Left ventricle myocardium inferior (tissue), 1 donor: ENCODE results near the gene GPC5. TPM values are rescaled to one million over a fixed set of nuclear protein-coding genes. Genes with fewer than 3 reads are reported as not detected.
"Not testable (repeated sequence)": the region's sequence is repeated elsewhere in the genome, so short reads cannot be mapped to it uniquely, and the experiment has no call there.

Experiments
- DNase-seq: peaks from one replicate; pipeline ENCODE4 v3.0.0-alpha.2; 2020
- H3K27ac ChIP-seq: fragments of 200-600 bp; replicated peaks from 2 replicates; pipeline ENCODE4 v1.8.0; 2021
- H3K27me3 ChIP-seq: fragments of 200-600 bp; 2 replicates; pipeline ENCODE4 v1.8.0; 2021; ENCODE audit warnings: low read depth
- H3K36me3 ChIP-seq: fragments of 200-600 bp; 2 replicates; pipeline ENCODE4 v1.8.0; 2021
- H3K4me1 ChIP-seq: fragments of 200-600 bp; 2 replicates; pipeline ENCODE4 v1.8.0; 2021
- H3K4me3 ChIP-seq: fragments of 200-600 bp; 2 replicates; pipeline ENCODE4 v1.8.0; 2021; ENCODE audit warnings: mild to moderate bottlenecking, moderate library complexity
- H3K9me3 ChIP-seq: fragments of 200-600 bp; replicated peaks from 2 replicates; pipeline ENCODE4 v1.8.0; 2021
- intact Hi-C: fragments of 100-400 bp; cut with micrococcal nuclease; formaldehyde crosslinking; loops from one replicate; pipeline ENCODE4 v1.11.0; 2022
- total RNA-seq: library from RNA; stranded (reverse); fragmentation: NEBNext Ultra II Directional; extraction: Animal tissue kit (Norgen Biotek cat#: 25700); gene quantifications from one replicate; pipeline ENCODE4 v1.2.1, GENCODE V29; 2021
- TF ChIP-seq, protein P1 (sequence below): fragments of 200-600 bp; IDR thresholded peaks from 2 replicates; pipeline ENCODE4 v1.8.0; 2021; ENCODE audit warnings: antibody characterized with exemption, mild to moderate bottlenecking, borderline replicate concordance
- donor health status: DM: no; HTN: yes; CAD: no; lungs with severe emphysema.

Gene GPC5
- total RNA-seq, 1 donor from 2014 or later = 1.5 TPM

DNA sequence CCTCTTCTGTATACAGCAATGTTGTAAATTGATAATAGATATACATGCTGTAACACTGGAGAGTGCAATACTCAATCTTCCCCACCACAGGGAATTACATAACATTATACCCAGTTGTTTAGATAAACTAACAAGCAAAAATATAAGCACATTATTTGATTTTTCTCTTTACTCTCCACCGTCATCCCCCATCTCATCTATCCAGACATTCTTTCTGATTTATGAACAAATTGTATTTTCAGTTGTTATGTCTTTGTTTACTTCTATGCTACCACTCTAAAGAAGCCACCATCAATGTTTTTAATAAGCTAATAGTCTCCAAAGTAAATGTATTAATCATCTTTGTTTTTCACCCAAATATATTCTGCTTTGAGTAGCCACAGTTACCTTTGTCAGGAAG is 1337.5 kb downstream of the GPC5 start:
- TF ChIP-seq, protein P1, sequence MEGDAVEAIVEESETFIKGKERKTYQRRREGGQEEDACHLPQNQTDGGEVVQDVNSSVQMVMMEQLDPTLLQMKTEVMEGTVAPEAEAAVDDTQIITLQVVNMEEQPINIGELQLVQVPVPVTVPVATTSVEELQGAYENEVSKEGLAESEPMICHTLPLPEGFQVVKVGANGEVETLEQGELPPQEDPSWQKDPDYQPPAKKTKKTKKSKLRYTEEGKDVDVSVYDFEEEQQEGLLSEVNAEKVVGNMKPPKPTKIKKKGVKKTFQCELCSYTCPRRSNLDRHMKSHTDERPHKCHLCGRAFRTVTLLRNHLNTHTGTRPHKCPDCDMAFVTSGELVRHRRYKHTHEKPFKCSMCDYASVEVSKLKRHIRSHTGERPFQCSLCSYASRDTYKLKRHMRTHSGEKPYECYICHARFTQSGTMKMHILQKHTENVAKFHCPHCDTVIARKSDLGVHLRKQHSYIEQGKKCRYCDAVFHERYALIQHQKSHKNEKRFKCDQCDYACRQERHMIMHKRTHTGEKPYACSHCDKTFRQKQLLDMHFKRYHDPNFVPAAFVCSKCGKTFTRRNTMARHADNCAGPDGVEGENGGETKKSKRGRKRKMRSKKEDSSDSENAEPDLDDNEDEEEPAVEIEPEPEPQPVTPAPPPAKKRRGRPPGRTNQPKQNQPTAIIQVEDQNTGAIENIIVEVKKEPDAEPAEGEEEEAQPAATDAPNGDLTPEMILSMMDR = no peak
- no peak for DNase-seq
- Histone ChIP-seq H3K9me3 (peaks cover 15% of the 10 kb centered on the region), H3K27me3 (no peaks in the 10 kb centered on the region), H3K27ac (no peak overlapping the region), H3K36me3 (no peaks in the 10 kb centered on the region), H3K4me1 (no peaks in the 10 kb centered on the region), H3K4me3 (no peak overlapping the region)
- intact Hi-C loops = no loop called here

DNA sequence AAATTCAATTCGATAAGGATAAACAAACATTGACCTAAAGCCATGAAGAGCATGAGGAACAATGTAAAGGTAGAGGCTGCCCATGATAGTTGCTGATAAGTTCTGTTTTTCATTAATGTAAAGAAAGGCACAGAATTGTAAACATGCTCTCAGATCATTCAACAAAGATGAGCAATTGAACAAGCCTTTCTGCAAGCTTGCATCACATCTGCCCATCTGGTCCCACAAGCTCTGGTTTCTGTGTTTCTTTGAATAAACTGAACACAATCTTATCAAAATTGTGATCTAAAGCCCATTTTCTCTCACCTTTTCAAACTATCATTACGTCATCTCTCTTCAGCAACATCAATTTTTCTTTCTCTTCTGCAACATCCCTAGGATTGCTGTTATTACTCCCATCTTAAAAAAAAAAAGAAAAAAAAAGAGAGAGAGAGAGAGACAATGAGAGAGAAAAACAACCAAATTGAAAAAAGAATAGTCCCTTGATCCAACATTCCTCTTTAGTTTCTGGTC is 1340.9 kb downstream of the GPC5 start:
- Histone ChIP-seq H3K36me3 (no peaks in the 10 kb centered on the region), H3K9me3 (peaks cover 15% of the 10 kb centered on the region), H3K4me1 (no peaks in the 10 kb centered on the region), H3K4me3 (no peak overlapping the region), H3K27ac (no peak overlapping the region), H3K27me3 (no peaks in the 10 kb centered on the region)
- TF ChIP-seq, protein P1 = no peak
- DNase-seq = no peak
- intact Hi-C loops = no loop called here

DNA sequence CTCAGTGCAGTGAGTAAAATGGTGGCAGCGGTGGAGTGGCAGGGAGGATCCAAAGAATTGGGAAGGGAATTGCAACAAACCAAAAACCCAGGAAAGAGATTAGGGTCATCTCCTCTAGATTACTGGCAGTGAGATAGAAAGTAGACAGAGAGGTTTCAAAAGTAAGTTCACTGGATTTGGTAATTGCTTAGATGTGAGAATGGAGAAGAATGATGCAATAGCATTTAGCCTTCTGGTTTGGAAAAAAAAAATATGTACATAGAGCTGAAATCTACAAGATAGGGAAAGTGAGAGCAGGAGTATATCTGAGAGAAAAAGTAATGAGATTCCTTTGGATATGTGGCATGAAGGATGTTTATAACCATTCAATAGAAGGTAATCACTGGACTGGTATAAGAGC is 1345.6 kb downstream of the GPC5 start:
- H3K9me3 ChIP-seq = no peaks in the 10 kb centered on the region
- intact Hi-C loops = no loop called here
- H3K27ac ChIP-seq = no peak overlapping the region
- DNase-seq = no peak
- no peaks in the 10 kb centered on the region for H3K27me3 ChIP-seq
- H3K4me1 ChIP-seq = no peaks in the 10 kb centered on the region
- TF ChIP-seq, protein P1 = no peak
- H3K4me3 ChIP-seq = no peak overlapping the region
- H3K36me3 ChIP-seq = no peaks in the 10 kb centered on the region

DNA sequence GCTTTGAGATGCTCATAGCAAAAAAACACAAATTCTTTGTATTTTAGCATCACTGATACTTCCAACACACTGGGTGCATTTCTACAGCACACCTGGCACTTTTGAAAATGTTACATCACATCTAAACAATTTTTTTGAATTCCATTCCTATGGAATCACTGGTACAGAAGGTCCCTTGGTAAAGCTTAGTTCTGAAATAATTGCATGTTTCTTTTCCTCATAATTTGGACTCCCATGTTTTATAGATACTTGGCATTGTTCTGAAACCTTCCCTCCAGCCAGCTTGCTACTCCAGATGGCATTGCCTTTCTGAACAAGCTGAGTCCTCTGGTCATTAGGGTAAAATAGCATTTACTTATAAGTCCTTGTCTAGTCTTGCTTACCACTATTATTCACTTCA is 1346.8 kb downstream of the GPC5 start:
- intact Hi-C loops = no loop called here

DNA sequence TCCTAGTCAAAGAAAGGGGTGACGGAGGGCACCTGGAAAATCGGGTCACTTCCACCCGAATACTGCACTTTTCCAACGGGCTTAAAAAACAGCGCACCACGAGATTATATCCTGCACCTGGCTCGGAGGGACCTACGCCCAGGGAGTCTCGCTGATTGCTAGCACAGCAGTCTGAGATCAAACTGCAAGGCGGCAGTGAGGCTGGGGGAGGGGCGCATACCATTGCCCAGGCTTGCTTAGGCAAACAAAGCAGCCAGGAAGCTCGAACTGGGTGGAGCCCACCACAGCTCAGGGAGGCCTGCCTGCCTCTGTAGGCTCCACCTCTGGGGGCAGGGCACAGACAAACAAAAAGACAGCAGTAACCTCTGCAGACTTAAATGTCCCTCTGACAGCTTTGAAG is 1354.3 kb downstream of the GPC5 start:
- intact Hi-C loops, H3K4me1 ChIP-seq, H3K4me3 ChIP-seq, H3K27me3 ChIP-seq, H3K36me3 ChIP-seq, H3K27ac ChIP-seq, H3K9me3 ChIP-seq, DNase-seq: not testable (repeated sequence)

More for the DNA sequence above, 1346.8 kb downstream of the GPC5 start:
- H3K4me1 ChIP-seq = no peaks in the 10 kb centered on the region
- no peak for DNase-seq
- no peaks in the 10 kb centered on the region for H3K9me3 ChIP-seq
- no peak overlapping the region for H3K4me3 ChIP-seq
- no peak overlapping the region for H3K27ac ChIP-seq
- H3K27me3 ChIP-seq = no peaks in the 10 kb centered on the region
- TF ChIP-seq, protein P1 = no peak
- no peaks in the 10 kb centered on the region for H3K36me3 ChIP-seq

DNA sequence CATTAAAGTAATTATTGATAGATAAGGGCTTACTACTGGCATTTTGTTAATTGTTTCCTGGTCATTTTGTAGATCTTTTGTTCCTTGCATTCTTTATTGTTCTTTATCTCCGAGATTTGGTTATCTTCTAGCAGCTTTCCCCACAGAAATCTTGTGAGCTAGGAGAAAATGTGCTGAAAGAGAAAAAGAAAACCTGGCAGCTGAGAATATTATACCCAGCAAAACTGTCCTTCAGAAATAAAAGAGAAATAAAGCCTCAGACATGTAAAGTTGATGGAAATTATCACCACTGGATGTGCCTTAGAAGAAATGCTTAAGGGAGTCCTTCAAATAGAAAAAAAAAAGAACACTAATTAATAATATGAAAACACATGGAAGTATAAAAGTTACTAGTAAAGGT is 1363.3 kb downstream of the GPC5 start:
- no peaks in the 10 kb centered on the region for H3K27me3 ChIP-seq
- intact Hi-C loops = no loop called here

More for the DNA sequence above, 1363.3 kb downstream of the GPC5 start:
- no peaks in the 10 kb centered on the region for H3K4me1 ChIP-seq
- H3K9me3 ChIP-seq = peaks cover 57% of the 10 kb centered on the region
- TF ChIP-seq, protein P1 = no peak
- no peaks in the 10 kb centered on the region for H3K36me3 ChIP-seq
- no peak overlapping the region for H3K27ac ChIP-seq
- DNase-seq = no peak
- H3K4me3 ChIP-seq = no peak overlapping the region
